ENCODE measurements around the gene DLL3.

DNA sequence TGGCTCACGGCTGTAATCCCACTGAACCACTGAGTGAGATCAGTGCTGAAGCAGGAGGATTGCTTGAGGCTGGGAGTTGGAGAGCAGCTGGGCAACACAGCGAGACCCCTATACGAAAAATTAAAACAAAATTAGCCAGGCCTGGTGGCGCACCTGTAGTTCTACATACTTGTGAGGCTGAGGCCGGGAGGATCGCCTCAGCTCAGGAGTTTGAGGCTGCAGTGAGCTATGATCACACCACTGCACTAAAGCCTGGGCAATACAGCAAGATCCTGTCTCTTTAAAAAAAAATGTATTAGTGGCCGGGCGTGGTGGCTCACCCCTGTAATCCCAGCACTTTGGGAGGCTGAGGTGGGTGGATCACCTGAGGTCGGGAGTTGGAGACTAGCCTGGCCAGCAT, 9.9 kb downstream of the DLL3 start:
- TF ChIP-seq HCFC1 (IDR thresholded peaks at IDR 0.05; ENCODE audit: low read length) = no peak
- no peak for TF ChIP-seq BHLHE40 (IDR thresholded peaks at IDR 0.05; ENCODE audit: borderline replicate concordance in 1 of 2, low read depth in 2 of 2, low read length in 1 of 2)
- TF ChIP-seq GATAD2B (conservative IDR thresholded peaks at IDR 0.05; ENCODE audit: low read depth) = no peak
- TF ChIP-seq BRCA1 (IDR thresholded peaks at IDR 0.05; ENCODE audit: low read depth, low read length) = no peak
